Measurements from ENCODE around the gene CHRNA1.

GRCh38 chr2:174703430-174703829 is 60.8 kb downstream of the CHRNA1 start:
- no peak for TF ChIP-seq EZH2 (IDR thresholded peaks at IDR 0.05; ENCODE audit: low read length, unreplicated experiment)
- no peak for TF ChIP-seq CTCF (conservative IDR thresholded peaks at IDR 0.05; ENCODE audit: low read depth, low read length)
- TF ChIP-seq EZH2phosphoT487 (IDR thresholded peaks at IDR 0.05; ENCODE audit: borderline replicate concordance, low read length) = no peak

Measured in PC-3 (cell line).